WERI-Rb-1 (cell line): ENCODE data around the gene CD52.
"Not testable (repeated sequence)": the region's sequence is repeated elsewhere in the genome, so short reads cannot be mapped to it uniquely, and the experiment has no call there.

Experiments used
- DNase-seq: peaks from one replicate; pipeline ENCODE4 v3.0.0-alpha.2; 2020
- H3K27ac ChIP-seq: fragments of 250-450 bp; sonication (Bioruptor Pico); 2 replicates; pipeline ENCODE4 v1.5.1; 2020; ENCODE audit warnings: mild to moderate bottlenecking, moderate library complexity
- H3K27me3 ChIP-seq: fragments of 250-450 bp; sonication (Bioruptor Pico); 2 replicates; pipeline ENCODE4 v1.5.1; 2021; ENCODE audit warnings: mild to moderate bottlenecking, low read depth, moderate library complexity; ENCODE audit not compliant: insufficient read depth, severe bottlenecking
- H3K36me3 ChIP-seq: fragments of 250-450 bp; sonication (Bioruptor Pico); 2 replicates; pipeline ENCODE4 v1.5.1; 2020; ENCODE audit warnings: mild to moderate bottlenecking, moderate library complexity
- H3K4me3 ChIP-seq: 2 replicates; pipeline ENCODE4 v1.5.1; 2011; ENCODE audit warnings: low read depth, mild to moderate bottlenecking, control low read depth, low read length
- H3K9me3 ChIP-seq: fragments of 250-450 bp; sonication (Bioruptor Pico); 2 replicates; pipeline ENCODE4 v1.5.1; 2021; ENCODE audit warnings: mild to moderate bottlenecking, moderate library complexity; ENCODE audit not compliant: severe bottlenecking
- TF ChIP-seq, protein P1 (sequence below): IDR thresholded peaks from 2 replicates; pipeline ENCODE4 v1.5.1; 2011; ENCODE audit warnings: low read depth, mild to moderate bottlenecking, control low read depth, inconsistent platforms, low read length

The CD52 gene

DNA sequence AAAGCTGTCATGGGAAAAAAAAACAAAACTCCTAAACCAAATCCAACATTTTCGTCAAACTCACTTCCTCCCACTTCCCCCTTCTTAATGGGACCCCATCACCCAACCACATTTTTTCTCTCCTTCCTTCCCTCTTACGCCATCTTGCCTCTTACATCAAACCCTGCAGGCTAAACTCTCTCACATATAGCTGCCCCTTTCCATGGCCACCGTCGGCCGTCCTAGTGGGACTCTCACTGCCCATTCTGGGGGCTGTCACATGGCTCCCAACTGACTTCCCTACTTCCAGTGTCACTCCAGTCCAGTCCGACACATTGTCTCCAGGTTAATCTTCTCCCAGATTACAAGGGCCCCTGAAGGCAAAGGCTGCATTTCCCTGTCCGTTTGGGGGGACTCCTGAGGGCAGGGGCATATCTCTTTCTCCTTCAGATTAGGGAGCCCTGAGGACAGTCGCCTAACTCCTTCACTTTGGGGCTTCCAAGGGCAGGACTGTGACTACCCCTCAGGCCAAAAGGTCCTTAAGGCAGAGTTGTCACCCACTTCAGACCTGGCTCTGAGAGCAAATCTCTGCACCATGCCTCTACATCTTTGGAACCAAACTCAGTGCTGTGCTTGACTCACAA, 12.0 kb upstream of the CD52 start:
- DNase-seq, result peak; percentile 83
- peak overlapping the region; percentile 77 for H3K27ac ChIP-seq

DNA sequence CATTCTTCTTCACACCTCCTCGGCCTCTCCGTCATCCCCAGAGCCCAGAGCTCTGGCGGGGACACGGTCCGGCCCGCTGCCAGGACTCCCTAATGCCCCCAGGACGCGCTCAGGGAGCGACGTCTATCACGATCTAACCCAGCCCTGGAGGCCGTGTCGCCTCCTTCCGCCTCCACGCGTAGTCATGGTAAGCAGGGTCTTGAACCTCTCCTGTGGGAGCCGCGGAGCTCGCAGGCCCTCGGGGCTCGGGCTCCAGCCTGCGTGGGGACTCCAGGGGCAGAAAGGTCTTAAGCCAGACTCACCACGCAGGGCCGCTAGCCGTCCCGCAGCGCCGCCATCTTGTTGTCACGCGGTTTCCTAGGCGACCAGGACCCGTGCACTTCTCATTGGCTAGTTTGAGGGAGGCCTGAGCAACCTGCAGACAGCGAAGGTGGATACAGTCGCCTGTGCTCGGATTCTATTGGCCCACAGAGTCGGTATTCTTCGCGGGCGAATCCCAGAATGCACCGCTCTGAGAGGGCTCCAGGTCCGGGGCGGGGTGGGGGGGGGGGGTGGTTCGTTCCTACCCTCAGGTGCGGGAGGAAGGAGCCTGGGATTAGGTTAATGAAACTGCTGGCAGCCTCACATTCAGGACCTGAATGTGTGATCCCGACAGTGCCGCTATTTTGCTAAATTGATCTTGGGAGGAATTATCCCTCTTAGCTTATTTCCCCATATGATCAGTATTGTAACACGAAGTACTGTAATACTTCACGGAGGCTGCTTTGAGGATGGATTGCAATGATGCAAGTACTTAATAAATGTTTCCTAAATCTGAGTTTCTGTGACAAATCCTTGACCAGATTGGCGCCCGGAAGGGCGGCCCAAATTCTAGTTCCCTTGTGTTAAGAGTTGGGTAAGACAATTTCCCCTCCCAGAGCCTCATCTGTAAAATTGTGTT, 11.2 kb upstream of the CD52 start, which contains the start of gene UBXN11:
UBXN11 (minus strand) TSS at position 347 of the 940 bp plus-strand sequence. CDS start 3,753 bp downstream, outside the sequence.
- H3K27me3 ChIP-seq, result no peaks in the 10 kb centered on the region
- H3K36me3 ChIP-seq, result no peaks in the 10 kb centered on the region
- H3K9me3 ChIP-seq, result no peaks in the 10 kb centered on the region
- TF ChIP-seq, protein P1, sequence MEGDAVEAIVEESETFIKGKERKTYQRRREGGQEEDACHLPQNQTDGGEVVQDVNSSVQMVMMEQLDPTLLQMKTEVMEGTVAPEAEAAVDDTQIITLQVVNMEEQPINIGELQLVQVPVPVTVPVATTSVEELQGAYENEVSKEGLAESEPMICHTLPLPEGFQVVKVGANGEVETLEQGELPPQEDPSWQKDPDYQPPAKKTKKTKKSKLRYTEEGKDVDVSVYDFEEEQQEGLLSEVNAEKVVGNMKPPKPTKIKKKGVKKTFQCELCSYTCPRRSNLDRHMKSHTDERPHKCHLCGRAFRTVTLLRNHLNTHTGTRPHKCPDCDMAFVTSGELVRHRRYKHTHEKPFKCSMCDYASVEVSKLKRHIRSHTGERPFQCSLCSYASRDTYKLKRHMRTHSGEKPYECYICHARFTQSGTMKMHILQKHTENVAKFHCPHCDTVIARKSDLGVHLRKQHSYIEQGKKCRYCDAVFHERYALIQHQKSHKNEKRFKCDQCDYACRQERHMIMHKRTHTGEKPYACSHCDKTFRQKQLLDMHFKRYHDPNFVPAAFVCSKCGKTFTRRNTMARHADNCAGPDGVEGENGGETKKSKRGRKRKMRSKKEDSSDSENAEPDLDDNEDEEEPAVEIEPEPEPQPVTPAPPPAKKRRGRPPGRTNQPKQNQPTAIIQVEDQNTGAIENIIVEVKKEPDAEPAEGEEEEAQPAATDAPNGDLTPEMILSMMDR, result no peak
- peak; percentile 97 for DNase-seq
- peak within 1 kb of the TSS; percentile 99 for H3K4me3 ChIP-seq
- H3K27ac ChIP-seq, result peak within 1 kb of the TSS; percentile 84

More for the DNA sequence above, 12.0 kb upstream of the CD52 start:
- H3K27me3 ChIP-seq, result no peaks in the 10 kb centered on the region
- H3K9me3 ChIP-seq, result no peaks in the 10 kb centered on the region
- H3K36me3 ChIP-seq, result no peaks in the 10 kb centered on the region
- peak overlapping the region; percentile 99 for H3K4me3 ChIP-seq
- TF ChIP-seq, protein P1, result no peak

DNA sequence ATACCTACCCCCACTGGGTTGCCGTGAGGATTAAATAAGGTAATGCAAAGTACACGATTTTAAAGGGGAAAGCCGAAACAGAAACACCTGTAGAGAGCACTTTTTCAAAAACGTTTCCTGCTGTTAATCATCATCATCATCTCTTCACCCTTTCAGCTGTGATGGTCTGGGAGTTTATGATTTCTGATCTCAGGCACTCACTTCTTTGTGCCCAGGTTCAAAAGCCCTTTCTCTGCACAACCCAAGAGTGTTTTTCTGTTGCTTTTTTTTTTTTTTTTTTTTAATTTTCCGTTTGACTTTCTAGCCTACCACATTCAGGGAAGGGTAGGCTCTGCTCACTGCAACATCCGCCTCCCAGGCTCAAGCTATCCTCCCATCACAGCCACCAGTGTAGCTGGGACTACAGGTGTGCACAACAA, 10.4 kb upstream of the CD52 start:
- Histone ChIP-seq H3K27me3 (no peaks in the 10 kb centered on the region), H3K9me3 (no peaks in the 10 kb centered on the region), H3K36me3 (no peaks in the 10 kb centered on the region), H3K4me3 (peak overlapping the region; percentile 99), H3K27ac (peak overlapping the region; percentile 84)
- TF ChIP-seq, protein P1, result no peak
- no peak for DNase-seq

DNA sequence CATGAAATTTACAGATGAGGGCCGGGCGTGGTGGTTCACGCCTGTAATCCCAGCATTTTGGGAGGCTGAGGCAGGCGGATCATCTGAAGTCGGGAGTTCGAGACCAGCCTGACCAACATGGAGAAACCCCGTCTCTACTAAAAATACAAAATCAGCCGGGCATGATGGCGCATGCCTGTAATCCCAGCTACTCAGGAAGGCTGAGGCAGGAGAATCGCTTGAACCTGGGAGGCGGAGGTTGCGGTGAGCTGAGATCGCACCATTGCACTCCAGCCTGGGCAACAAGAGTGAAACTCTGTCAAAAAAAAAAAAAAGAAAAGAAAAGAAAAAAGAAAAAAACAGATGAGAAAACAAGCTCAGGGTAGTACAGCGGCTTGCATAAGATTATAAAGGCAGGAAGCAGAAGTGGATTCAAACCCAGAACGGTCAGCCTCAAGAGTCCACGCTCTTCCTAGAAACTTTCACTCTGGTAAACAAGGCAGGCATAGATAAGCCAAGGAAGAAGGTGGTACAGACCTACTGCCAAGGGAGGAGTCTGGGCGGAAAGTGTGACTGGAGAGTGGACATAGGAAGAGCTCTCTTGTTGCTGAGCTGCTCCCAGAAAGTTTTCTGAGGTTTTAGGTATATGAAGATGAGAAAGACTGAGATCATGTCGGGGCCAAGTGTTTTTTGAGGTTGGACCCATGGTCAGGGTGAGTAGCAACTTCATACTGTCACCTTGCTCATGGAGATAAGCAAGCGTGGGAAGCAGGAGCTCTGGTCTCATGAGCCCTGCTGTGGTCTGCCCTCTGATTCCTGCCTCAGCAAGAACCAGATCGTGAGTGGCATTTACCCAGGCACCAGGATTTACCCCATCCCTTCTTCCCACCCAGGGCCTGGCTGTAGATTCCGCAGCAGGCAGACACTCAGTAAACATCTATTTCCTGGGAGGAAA, 9.5 kb upstream of the CD52 start:
- H3K4me3 ChIP-seq, DNase-seq, H3K36me3 ChIP-seq, H3K27me3 ChIP-seq, H3K9me3 ChIP-seq, H3K27ac ChIP-seq: not testable (repeated sequence)

DNA sequence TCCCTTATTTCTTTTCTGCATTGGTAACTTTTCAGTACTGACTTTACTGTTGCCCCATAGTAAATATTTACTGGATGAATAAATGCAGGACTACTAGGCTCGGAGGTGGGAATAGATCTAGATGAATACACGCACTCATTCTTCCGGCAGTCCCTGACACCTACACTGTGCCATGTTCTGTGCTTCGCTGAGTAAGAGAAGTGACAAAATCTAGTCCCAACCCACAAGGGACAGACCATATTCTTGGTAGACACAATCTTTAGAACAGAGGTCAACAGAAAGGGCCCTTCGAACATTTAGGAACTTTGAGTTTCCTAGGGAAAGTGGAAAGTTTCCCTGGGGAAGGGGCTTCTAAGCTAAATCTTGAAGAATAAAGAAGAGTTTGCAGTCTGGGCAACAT, 3.3 kb upstream of the CD52 start:
- TF ChIP-seq, protein P1, result no peak
- no peaks in the 10 kb centered on the region for H3K9me3 ChIP-seq
- no peak for DNase-seq
- no peak overlapping the region for H3K27ac ChIP-seq
- no peaks in the 10 kb centered on the region for H3K36me3 ChIP-seq
- H3K27me3 ChIP-seq, result no peaks in the 10 kb centered on the region
- no peak overlapping the region for H3K4me3 ChIP-seq
